GM21526 (cell line): ENCODE results near the gene FNTB.
"Not testable (repeated sequence)": the region's sequence is repeated elsewhere in the genome, so short reads cannot be mapped to it uniquely, and the experiment has no call there.

Experiments used
- ATAC-seq: cut with Tn5 transposase; IDR thresholded peaks from one replicate; pipeline ENCODE4 v1.9.1; 2021; ENCODE audit warnings: moderate library complexity; ENCODE audit not compliant: unreplicated experiment, low FRiP score

FNTB gene

DNA sequence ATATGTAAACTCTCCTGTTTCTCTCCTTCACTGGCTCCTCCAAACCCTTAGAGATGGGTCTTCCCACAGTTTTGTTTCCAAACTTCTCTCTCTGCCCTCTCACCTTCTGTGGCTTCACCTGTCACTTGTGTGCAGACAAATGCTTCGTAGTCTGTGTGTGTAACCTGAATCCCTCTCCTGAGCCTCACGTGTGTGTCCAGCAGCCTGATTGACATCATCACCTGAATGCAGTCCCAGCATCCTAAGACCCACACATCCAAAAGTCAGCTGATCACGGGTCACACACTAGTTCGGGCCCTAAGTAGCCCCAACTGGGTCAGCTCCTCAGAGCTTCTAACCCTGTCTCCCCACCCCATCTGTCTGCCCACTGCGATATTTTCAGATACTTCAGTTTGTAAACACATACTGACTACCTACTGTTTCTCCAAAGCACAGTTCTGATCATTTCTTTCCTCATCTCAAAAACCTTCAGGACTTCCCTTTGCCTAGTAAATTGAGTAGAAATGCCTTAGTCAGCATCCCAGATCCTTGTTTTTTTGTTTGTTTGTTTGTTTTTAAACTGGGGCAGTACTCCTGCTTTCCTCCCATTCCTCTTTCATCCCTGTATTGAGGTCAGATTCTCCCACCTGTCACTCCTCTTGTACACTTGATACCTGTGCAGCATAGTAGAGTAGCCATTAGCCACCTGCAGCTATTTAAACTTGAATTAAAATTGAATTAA is 23.7 kb downstream of the FNTB start:
- no peak for ATAC-seq

DNA sequence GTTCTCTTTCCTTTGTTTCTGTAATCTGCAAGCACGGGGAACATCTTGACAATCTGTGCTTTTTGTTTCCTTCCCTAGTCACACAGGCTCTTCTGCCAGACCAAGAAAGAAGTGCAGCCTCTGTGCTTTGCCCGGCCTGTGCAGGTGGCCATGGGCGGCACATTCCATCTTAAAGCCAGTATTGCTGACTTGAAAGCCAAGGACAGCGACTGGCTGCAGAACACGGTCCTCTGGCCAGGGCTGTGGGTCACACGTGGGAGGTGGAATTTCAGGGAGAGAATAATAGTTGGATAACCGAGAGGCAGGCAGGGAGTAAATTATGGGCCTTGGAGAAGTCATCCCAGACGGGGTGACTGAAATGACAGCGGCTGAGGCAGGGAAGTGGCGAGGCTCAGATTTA is 24.8 kb downstream of the FNTB start:
- no peak for ATAC-seq

DNA sequence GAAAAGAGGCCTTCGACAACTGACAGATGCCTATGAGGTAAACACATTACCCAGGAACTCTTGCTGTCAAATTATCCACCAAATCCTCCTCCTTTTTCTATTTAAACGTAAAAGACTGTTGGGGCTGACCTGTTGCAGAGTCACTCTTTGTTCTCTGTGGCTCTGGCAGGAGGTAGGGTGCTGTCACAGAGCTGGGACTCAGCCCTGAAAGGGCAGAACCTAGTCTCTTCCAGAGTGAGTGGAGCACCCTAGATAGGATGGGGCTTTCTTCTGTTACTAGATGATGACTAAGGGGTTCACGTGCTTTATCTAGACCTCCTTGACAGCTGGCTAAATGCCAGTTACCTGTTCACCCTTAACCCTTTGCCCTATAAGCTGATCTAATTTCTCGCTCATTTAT is 25.7 kb downstream of the FNTB start:
- no peak for ATAC-seq

DNA sequence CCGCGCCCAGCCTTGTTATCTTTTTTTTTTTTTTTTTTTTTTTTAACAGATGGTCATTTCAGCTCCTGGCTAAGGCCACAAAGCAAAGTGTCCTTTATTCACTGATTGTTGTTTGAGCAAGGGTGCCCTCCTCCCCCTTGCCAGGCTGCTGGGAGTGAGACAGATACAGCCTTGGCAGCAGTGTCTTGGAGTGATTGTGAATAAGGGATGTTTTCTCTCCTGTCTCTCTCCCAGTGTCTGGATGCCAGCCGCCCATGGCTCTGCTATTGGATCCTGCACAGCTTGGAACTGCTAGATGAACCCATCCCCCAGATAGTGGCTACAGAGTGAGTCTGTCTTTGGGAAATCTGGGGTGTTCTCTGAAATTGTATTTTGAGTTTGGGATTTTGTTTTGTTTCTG is 28.7 kb downstream of the FNTB start:
- no peak for ATAC-seq

DNA sequence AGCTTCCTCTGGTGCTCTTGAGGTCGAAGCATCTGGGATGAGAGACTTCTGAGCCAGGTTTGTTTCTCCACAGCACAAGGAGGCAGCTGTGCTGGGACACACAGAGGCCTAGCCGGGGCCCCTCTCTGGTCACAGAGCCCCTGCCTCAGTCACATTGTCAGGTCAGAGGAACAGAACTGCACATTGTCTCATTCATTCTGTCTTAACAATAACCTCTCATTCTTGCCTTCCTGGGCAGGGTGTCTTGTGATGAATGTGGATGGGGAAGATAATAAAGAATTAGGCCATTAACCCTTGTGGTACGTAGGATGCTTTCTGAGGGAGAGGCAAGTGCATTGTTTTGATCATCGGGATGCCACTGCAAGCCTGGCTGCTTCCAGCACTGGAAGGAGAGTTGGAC is 29.8 kb downstream of the FNTB start:
- ATAC-seq: no peak

DNA sequence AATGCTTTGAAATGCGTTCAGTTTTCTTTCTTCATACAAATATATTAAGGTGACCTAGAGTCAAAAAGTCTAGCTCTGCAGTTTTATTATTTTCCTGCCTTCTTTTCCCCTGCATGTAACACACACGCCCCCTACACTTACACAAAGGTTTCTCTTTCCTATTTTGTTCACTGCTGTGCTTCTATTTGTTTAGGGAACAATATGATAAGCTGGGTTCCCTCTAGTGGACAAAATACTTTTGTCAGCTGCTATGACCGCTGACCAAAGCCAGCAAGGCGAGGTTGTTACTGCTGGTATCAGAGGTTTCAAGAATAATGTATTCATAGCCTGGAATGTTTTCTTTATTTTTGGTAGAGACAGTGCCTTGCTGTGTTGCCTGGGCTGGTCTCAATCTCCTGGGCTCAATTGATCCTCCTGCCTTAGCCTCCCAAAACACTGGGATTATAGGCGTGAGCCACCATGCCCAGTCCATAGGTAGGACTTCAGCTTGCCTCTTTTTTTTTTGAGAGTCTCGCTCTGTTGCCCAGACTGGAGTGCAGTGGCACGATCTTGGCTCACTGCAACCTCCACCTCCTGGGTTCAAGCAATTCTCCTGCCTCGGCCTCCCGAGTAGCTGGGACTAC is 33.4 kb downstream of the FNTB start:
- ATAC-seq: no peak

DNA sequence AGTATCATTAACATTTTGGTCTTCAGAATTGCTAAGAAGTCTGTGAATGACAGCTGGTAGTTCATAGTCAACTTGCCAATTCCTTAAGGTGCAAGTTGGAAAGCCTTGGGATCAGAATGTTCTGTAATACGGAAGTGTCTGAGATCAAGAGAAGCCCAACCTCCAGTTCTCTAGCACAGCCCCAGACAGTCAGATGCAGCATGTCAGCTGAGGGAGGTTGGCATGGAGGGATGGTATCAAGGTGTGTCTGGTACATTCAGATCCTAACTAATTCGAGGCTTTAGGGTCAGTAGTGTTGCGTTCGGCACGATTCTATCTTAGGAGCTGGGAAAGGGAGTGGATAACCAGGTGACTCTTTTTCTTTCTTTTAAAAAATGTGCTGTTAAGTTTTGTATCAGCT is 38.3 kb downstream of the FNTB start:
- no peak for ATAC-seq

DNA sequence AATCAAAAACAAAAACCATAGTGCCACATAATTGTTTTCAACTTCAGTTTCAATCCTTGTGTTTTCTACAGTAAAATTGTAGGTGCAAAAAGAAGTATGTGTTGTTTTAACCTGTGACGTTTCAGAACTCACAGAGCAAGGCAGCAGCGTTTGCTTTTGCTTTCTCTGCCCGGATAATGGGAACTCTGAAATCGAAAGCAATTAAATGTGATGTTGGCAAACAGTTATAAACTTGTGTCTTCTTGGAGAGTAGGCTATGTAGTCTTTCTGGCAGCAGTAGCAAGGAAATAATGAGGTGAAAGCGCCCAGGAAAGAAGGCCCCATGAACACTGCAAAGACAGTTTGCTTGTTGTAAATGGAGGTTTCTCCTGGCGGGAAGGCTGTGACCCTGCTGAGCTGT is 39.1 kb downstream of the FNTB start:
- no peak for ATAC-seq

DNA sequence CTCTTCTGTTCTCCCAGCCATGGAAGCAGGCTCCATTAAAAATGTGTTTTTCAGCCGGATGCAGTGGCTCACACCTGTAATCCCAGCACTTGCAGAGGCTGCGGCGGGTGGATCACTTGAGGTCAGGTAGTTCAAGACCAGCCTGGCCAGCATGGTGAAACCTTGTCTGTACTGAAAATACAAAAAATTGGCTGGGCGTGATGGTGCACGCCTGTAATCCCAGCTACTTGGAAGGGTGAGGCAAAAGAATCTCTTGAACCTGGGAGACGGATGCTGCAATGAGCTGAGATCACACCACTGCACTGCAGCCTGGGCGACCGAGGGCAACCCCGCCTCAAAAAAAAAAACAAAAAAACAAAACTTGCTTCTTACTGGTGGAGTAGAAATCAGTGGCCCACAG is 39.8 kb downstream of the FNTB start:
- ATAC-seq: no peak

DNA sequence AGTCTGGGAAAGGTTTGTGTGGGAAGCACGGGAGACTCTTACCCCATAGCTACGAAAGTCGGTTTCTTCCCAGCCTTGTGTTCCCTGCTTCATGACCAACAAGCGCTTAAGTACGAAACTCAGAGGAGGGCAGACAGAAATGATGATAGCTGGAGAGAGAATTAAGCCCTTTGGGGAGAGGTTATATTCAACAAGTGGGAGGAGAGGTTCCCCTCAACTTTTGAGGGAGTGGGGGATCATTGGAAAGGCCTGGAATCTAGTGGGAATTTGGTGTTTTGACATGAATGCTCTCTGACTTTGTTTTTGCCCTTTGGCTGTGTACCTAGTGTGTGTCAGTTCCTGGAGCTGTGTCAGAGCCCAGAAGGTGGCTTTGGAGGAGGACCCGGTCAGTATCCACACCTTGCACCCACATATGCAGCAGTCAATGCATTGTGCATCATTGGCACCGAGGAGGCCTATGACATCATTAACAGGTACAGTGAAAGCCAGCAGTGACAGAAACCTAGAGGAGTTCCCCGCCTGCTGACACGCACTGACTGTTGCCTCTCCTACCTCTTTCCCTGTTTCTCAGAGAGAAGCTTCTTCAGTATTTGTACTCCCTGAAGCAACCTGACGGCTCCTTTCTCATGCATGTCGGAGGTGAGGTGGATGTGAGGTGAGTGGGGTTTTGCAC is 40.6 kb downstream of the FNTB start:
- ATAC-seq: no peak

DNA sequence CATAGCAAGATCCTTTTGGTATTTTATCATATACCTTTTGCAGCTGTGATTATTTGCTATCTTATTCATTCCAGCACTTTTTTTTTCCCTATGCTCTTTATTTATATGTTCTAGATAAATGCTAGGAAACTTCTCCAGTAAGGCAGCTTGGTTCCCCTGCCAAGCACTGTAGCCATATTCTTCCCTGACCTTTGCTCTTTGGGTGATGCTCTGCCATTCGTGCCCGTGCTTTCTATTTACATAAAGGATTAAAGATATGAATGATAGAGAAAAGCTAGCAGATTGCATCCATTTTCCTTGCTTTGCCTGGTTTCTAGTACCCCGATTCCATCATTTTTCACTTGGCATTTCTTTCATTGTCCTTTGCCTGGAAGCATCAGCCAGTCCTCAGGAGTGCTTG is 42.2 kb downstream of the FNTB start:
- ATAC-seq: no peak

DNA sequence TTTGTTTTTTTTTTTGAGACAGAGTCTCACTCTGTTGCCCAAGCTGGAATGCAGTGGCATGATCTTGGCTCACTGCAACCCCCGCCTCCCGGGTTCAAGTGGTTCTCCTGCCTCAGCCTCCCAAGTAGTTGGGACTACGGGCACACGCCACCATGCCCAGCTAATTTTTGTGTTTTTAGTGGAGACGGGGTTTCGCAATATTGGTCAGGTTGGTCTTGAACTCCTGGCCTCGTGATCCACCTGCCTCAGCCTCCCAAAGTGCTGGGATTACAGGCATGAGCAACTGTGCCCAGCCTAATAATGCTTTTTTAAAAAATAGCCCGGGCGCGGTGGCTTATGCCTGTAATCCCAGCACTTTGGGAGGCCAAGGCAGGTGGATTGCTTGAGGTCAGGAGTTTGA is 44.6 kb downstream of the FNTB start:
- ATAC-seq: not testable (repeated sequence)

DNA sequence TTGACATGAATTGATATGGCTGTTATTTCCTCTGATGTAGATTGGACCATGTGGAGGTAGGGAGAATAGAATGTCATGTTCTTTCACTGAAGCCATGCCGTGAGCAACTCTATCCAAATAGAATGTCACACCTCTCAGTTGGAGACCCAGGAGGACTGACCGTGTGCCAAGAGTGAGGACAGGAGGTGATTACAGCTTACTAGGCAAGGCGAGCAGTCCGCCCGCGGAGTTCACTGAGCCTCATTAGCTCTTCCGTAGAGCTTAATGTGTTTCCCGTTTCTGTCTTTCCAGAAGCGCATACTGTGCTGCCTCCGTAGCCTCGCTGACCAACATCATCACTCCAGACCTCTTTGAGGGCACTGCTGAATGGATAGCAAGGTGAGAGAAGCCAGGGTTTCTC is 45.6 kb downstream of the FNTB start:
- no peak for ATAC-seq

DNA sequence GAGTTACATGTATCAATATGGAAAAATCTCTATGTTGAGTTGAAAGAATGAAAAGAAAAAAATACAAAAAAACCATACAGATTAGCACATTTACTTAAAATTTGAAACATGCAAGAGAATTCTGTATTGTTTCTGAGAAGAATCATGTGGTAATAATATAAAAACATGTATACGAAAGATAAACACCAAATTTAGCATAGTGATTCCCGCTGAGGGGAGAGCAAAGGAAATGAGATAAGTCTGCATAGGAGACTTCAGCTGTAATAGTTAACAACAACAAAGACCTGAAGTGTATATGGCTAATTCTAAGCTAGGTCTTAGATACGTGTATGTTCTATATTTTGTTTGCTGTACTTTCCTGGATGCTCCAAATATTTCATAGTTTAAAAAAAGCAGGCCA is 46.5 kb downstream of the FNTB start:
- no peak for ATAC-seq

DNA sequence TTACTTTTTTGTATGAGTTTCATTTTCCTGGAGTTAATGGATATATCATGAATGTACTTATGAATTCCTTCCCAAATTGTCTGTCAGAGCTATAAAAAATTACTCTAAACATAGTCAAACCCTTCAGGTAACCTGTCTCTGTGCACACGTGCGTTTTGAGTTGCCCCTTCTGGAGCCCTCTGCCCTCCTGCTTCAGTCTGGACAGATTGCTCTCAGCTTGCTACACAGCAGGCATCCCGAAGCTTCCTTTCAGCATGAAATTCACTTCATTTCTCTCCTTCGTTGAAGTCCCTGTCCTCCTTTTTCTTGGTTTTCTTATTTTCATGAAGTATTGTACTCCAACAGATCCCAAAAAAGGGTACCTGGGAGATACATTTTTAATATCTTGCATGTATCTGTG is 47.3 kb downstream of the FNTB start:
- no peak for ATAC-seq

DNA sequence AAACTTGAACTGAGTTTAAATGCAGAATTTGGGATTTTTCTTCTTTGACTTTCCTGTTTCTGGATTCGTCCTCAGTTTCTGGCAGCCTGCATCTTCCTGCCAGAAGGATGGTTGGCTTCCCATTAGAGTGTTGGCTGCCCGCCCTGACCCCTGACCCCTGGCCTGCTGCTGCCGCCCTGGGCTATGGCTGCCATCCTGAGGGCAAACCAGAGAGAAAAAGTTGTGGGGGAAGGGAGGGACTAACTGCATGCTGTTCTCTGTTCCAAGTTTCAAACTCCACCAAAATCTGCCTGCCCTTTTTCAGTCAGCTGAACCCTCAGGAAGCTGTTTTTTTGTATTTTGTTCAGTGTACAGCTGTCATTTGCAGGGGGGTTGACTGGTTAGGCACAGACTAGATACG is 48.4 kb downstream of the FNTB start:
- no peak for ATAC-seq

DNA sequence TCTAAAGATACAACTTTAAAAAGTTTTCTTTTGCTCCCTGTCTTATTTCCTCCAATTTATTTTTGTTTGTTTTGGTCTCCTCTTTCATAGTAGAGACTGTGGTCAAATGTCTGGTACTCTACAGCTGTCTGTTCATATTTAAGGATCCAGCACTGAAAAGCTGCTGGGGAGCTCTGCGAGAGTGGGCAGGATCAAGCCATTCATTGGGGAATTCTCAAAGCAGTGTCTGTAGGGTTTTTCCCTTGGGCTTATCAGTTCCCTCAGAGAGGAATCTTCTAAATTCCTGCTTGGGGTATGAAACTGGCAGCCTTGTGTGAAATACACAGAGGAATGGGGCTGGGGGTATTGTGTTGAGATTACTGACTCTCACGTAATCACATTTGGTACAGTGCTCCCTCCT is 52.3 kb downstream of the FNTB start:
- no peak for ATAC-seq

DNA sequence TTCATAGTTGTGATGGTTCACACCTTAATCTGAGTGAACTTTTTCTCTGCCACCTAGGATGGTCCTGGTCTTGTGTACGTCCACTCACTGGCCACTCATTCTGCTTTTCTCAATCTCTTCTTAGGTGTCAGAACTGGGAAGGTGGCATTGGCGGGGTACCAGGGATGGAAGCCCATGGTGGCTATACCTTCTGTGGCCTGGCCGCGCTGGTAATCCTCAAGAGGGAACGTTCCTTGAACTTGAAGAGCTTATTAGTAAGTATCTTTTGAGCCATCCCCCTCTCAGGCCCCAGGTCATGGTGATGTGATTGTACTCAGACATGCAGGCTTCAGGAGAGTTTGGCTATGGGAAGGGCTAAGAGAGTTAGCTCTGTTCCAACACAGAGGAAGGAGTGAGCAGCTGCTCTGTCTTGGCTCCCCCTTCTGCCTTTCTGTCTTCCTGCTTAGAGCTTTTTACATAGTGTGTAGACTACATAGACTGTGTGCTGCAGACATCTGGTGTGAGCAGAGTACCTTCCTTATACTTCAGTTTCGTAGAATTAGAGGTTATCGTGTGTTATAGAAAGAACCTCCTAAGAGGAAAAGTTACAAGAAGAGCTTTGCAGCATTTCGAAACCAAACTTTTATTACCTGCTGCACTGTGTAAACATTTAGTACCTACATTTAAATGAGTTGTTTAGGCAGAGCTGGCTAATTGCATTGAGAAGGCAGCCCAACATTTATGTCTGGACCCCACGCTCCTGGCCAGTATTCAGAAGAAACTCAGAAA is 54.2 kb downstream of the FNTB start:
- ATAC-seq: no peak

DNA sequence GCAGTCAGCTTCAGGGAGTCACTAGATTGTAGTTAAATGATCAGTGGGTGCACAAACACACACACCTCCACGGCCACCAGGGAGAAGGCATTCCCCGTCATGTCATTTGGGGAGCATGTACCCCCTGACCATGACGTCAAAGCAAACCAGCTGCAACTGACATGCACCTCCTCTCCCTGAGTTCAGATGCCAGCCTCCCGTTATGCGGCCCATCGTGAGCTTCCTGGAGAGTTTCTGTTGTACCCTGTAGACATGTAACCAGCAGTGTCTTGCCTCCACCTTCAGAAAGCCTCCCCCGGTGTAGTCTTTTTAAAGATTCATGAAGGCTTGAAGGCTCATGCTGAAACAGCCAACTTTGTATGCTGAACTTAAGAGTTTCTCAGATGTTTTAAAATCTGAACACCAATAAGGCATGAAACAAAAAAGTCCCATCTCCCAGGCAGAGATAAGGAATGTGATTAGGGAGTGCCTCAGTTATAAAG is 54.8 kb downstream of the FNTB start:
- no peak for ATAC-seq

DNA sequence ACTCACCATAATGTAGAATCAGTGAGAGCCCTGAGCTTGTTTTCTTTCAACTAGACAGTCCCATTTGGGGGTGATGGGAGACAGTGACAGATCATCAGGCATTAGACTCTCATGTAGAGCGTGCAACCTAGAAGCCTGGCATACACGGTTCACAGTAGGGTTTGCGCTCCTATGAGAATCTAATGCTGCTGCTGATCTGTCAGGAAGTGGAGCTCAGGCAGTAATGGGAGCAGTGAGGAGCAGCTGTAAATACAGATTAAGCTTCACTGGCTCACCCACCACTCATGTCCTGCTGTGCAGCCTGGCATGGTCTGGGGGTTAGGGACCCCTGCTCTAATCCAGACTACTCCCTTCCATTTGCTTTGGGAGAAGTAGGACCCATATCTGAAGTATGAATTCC is 55.6 kb downstream of the FNTB start:
- ATAC-seq: no peak

DNA sequence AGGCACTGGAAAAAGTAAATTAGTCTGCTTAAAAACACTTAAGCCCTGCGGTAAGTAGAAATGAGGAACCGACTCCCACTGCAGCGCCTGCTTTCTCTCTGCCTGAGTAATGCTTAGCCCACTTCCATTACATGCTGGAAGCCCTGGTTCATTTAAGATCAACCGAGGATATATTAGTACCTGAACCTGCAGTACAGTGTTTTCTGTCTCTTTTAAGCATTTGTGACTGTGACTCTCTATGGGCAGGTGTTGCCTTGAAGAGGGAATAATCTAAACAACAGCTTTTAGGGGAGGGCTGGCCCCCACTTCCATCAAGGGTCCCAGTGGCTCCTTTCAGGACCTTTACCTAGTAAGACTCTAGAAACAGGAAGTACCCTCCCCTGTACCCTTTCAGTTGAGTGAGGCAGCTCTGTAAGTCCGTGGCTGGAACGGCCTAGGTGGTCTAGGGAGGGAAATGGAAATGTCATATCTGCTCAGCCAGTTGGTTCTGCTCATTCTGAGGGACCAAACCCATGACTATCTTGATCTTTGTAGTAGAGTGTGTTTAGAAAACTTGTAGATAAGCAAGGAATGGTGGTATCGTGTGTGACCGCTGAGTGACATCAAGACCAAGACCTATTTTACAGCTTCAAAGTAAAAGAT is 56.2 kb downstream of the FNTB start:
- ATAC-seq: no peak
